Measurements from ENCODE around the gene PTGS2. TPM values are rescaled to one million over a fixed set of nuclear protein-coding genes. Genes with fewer than 3 reads are reported as not detected.

PTGS2 gene
- total RNA-seq, 2 experiments from 2014 or later = not detected

DNA sequence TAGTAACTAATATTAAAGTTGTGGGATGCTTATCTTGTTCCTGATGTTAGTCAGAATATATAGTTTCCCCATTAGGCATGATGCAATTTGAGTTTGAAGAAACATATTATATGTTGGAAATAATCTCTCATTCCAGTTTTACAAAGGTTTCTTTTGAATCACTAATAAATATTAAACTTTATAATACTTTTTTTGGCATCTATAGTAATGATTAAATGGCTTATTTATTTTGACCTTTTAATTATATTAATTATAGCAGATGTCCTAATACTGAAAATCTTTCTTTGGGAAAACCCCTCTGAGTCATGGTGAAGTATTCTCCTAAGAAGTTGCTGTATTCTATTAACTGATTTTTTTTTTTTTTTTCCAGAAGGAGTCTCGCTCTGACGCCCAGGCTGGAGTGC lies 28.5 kb upstream of the PTGS2 start:
- no peak for DNase-seq (ENCODE audit: low spot score)
- TF ChIP-seq, protein P1, sequence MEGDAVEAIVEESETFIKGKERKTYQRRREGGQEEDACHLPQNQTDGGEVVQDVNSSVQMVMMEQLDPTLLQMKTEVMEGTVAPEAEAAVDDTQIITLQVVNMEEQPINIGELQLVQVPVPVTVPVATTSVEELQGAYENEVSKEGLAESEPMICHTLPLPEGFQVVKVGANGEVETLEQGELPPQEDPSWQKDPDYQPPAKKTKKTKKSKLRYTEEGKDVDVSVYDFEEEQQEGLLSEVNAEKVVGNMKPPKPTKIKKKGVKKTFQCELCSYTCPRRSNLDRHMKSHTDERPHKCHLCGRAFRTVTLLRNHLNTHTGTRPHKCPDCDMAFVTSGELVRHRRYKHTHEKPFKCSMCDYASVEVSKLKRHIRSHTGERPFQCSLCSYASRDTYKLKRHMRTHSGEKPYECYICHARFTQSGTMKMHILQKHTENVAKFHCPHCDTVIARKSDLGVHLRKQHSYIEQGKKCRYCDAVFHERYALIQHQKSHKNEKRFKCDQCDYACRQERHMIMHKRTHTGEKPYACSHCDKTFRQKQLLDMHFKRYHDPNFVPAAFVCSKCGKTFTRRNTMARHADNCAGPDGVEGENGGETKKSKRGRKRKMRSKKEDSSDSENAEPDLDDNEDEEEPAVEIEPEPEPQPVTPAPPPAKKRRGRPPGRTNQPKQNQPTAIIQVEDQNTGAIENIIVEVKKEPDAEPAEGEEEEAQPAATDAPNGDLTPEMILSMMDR (conservative IDR thresholded peaks at IDR 0.05; ENCODE audit: low read length) = no peak
- TF ChIP-seq EZH2phosphoT487 (IDR thresholded peaks at IDR 0.05; ENCODE audit: borderline replicate concordance, low read depth, low read length) = no peak
- ChIA-PET CTCF (ENCODE audit: unreplicated experiment) (no interaction called here), POLR2A (no interaction called here)
- no peaks in the 10 kb centered on the region for H3K9me3 ChIP-seq (ENCODE audit: low read length)
- no peaks in the 10 kb centered on the region for H3K4me1 ChIP-seq (ENCODE audit: insufficient read depth, low read length, poor library complexity, severe bottlenecking)
- no peaks in the 10 kb centered on the region for H3K36me3 ChIP-seq (ENCODE audit: insufficient read depth, low read length)
- H3K4me3 ChIP-seq (ENCODE audit: low read depth, low read length, poor library complexity, severe bottlenecking) = no peak overlapping the region
- no peak overlapping the region for H3K4me2 ChIP-seq (ENCODE audit: low read length)
- no peaks in the 10 kb centered on the region for H3K79me2 ChIP-seq (ENCODE audit: insufficient read depth, low read depth, low read length)
- H3K27ac ChIP-seq (ENCODE audit: low read depth, low read length, poor library complexity, severe bottlenecking) = no peak overlapping the region
- BruUV-seq (replicated peaks) = no TSS peak
- no peaks in the 10 kb centered on the region for H3K9me2 ChIP-seq (ENCODE audit: insufficient read depth, low read length)
- intact Hi-C loops (cut with micrococcal nuclease; ENCODE audit: unreplicated experiment) = no loop called here
- no peak overlapping the region for H2AFZ ChIP-seq (ENCODE audit: low read length)
- H4K20me1 ChIP-seq (ENCODE audit: insufficient read depth, low read length) = no peaks in the 10 kb centered on the region

DNA sequence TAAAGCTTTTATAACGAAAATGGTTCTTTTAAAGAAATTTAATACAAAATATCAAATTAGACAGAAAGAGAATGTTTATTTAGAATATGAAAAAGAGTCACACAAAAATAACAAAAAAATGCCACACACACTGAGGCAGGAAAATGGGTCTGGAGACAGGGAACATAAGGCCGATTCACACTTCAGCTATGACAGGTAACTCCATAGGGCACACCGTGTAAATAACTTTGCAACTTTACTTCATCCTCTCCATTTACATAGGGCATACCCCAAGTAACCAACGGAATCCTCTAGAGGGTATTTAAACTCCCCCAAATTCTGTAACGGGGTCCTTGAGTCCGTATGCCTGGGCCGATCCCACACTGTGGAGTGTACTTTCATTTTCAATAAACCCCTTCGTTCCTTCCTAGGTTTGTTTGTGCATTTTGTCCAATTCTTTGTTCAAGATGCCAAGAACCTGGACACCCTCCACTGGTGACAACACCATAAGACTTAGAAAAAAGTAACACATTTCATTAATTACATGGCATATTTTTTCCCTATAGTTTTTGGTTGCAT lies 23.1 kb upstream of the PTGS2 start:
- no peak overlapping the region for H3K4me2 ChIP-seq (ENCODE audit: low read length)
- CTCF ChIA-PET (ENCODE audit: unreplicated experiment) = no interaction called here
- H4K20me1 ChIP-seq (ENCODE audit: insufficient read depth, low read length) = no peaks in the 10 kb centered on the region
- POLR2A ChIA-PET = no interaction called here
- no peak overlapping the region for H3K27ac ChIP-seq (ENCODE audit: low read depth, low read length, poor library complexity, severe bottlenecking)
- no peaks in the 10 kb centered on the region for H3K79me2 ChIP-seq (ENCODE audit: insufficient read depth, low read depth, low read length)
- BruUV-seq (replicated peaks) = no TSS peak
- H3K36me3 ChIP-seq (ENCODE audit: insufficient read depth, low read length) = no peaks in the 10 kb centered on the region
- no peak for DNase-seq (ENCODE audit: low spot score)
- TF ChIP-seq EZH2phosphoT487 (IDR thresholded peaks at IDR 0.05; ENCODE audit: borderline replicate concordance, low read depth, low read length) = no peak
- TF ChIP-seq, protein P1 (conservative IDR thresholded peaks at IDR 0.05; ENCODE audit: low read length) = no peak
- H3K9me2 ChIP-seq (ENCODE audit: insufficient read depth, low read length) = no peaks in the 10 kb centered on the region
- no peaks in the 10 kb centered on the region for H3K4me1 ChIP-seq (ENCODE audit: insufficient read depth, low read length, poor library complexity, severe bottlenecking)
- H3K4me3 ChIP-seq (ENCODE audit: low read depth, low read length, poor library complexity, severe bottlenecking) = no peak overlapping the region
- H2AFZ ChIP-seq (ENCODE audit: low read length) = no peak overlapping the region
- intact Hi-C loops (cut with micrococcal nuclease; ENCODE audit: unreplicated experiment) = no loop called here
- H3K9me3 ChIP-seq (ENCODE audit: low read length) = no peaks in the 10 kb centered on the region

DNA sequence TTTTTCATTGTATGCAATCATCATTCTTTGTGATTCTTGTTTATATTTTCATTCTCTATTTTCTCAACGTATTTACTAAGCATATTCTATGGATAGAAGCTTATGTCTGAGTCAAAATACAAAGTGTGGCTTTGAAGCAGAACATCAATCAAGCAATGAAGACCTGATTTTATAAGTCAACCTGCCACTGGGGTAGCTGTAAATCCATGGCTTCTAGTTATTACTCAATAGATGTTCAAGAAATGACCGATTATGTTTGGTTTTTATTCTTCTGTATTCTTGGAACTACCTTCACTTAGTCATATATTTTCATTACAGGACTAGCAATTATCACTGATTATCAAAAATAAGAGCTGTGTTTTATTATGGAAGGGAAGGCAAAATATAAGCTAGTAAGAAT lies 20.5 kb upstream of the PTGS2 start:
- Histone ChIP-seq H3K9me3 (ENCODE audit: low read length) (no peaks in the 10 kb centered on the region), H3K36me3 (ENCODE audit: insufficient read depth, low read length) (no peaks in the 10 kb centered on the region), H4K20me1 (ENCODE audit: insufficient read depth, low read length) (no peaks in the 10 kb centered on the region), H3K9me2 (ENCODE audit: insufficient read depth, low read length) (no peaks in the 10 kb centered on the region), H3K4me1 (ENCODE audit: insufficient read depth, low read length, poor library complexity, severe bottlenecking) (no peaks in the 10 kb centered on the region), H2AFZ (ENCODE audit: low read length) (no peak overlapping the region), H3K4me3 (ENCODE audit: low read depth, low read length, poor library complexity, severe bottlenecking) (no peak overlapping the region), H3K4me2 (ENCODE audit: low read length) (no peak overlapping the region), H3K79me2 (ENCODE audit: insufficient read depth, low read depth, low read length) (no peaks in the 10 kb centered on the region), H3K27ac (ENCODE audit: low read depth, low read length, poor library complexity, severe bottlenecking) (no peak overlapping the region)
- BruUV-seq (replicated peaks) = no TSS peak
- intact Hi-C loops (cut with micrococcal nuclease; ENCODE audit: unreplicated experiment) = no loop called here
- no peak for TF ChIP-seq EZH2phosphoT487 (IDR thresholded peaks at IDR 0.05; ENCODE audit: borderline replicate concordance, low read depth, low read length)
- TF ChIP-seq, protein P1 (conservative IDR thresholded peaks at IDR 0.05; ENCODE audit: low read length) = no peak
- DNase-seq (ENCODE audit: low spot score) = no peak
- POLR2A ChIA-PET = interaction anchor here (0.7 to 1.0 kb wide), 2 partner anchors 70 to 168 kb away, joined by 3 read pairs; no protein-coding TSS in a partner anchor
- CTCF ChIA-PET (ENCODE audit: unreplicated experiment) = no interaction called here
